K562 (cell line): ENCODE results near the gene PYROXD2. TPM values are rescaled to one million over a fixed set of nuclear protein-coding genes. Genes with fewer than 3 reads are reported as not detected.

Source experiments
- ATAC-seq: fragments of 200-7000 bp; cut with Tn5 transposase; 3 replicates; pipeline ENCODE4 v1.9.1; 2020; ENCODE audit warnings: moderate library complexity
- BruUV-seq: library from RNA; stranded (reverse); fragments of 400-500 nt; replicated peaks from 2 replicates; lab custom pipeline; 2021; lab: Mats Ljungman, UMichigan
- CTCF ChIA-PET: fragments of 300-600 bp; formaldehyde crosslinking; extraction: SDS; loops from one replicate; lab custom pipeline; 2021; ENCODE audit warnings: low intra/inter-chr PET ratio; lab: Yijun Ruan, JAX
- POLR2A ChIA-PET: fragments of 300-600, 350-650 bp; sonication (Branson Sonifier 250); formaldehyde crosslinking; extraction: SDS; loops from one replicate; lab custom pipeline; 2021; ENCODE audit warnings: antibody characterized with exemption, inconsistent platforms; lab: Yijun Ruan, JAX
- DNase-seq, 4 experiments: peaks; one replicate each; pipeline versions ENCODE4 v3.0.0 to v3.0.0-alpha.2; 2011 to 2018; ENCODE audit warnings: low spot score in 3 of 4, mixed read lengths in 3 of 4; ENCODE audit errors: extremely low read depth in 1 of 4
- FAIRE-seq: peaks from 2 replicates; lab custom pipeline; 2011; peaks lifted over from hg19 to GRCh38; lab: Jason Lieb, UNC
- H2AFZ ChIP-seq: 2 replicates; pipeline ENCODE4 v1.6.0; 2011; ENCODE audit warnings: low read depth, low read length, control low read depth, inconsistent platforms
- H3K27ac ChIP-seq: fragments of 200-600 bp; 3 replicates; pipeline ENCODE4 v1.8.0; 2011; ENCODE audit warnings: low read depth, mild to moderate bottlenecking, control low read depth, inconsistent platforms, low read length, moderate library complexity, mixed read lengths; ENCODE audit errors: extremely low read depth
- H3K27me3 ChIP-seq, 2 experiments: fragments of 300-600 bp in 1 of 2; 2 replicates in 1 of 2; 3 replicates in 1 of 2; pipeline versions ENCODE4 v1.6.0 to v1.8.0; 2011; ENCODE audit warnings: inconsistent platforms in 2 of 2, low read length in 2 of 2, mild to moderate bottlenecking in 1 of 2, mixed read lengths in 1 of 2, moderate library complexity in 1 of 2; ENCODE audit not compliant: control insufficient read depth in 2 of 2, insufficient read depth in 2 of 2
- H3K36me3 ChIP-seq: fragments of 300-600 bp; 3 replicates; pipeline ENCODE4 v1.8.0; 2011; ENCODE audit warnings: mild to moderate bottlenecking, low read length, inconsistent platforms; ENCODE audit not compliant: control insufficient read depth, insufficient read depth
- H3K4me1 ChIP-seq, 2 experiments: fragments of 200-600 bp in 1 of 2; replicated peaks in 1 of 2; 2 replicates in 1 of 2; 3 replicates in 1 of 2; pipeline versions ENCODE4 v1.5.1 to v1.8.0; 2011; ENCODE audit warnings: inconsistent platforms in 2 of 2, low read length in 2 of 2, mild to moderate bottlenecking in 1 of 2, mixed read lengths in 1 of 2, moderate library complexity in 1 of 2; ENCODE audit not compliant: control insufficient read depth in 2 of 2, insufficient read depth in 2 of 2
- H3K4me2 ChIP-seq: 2 replicates; pipeline ENCODE4 v1.6.1; 2011; ENCODE audit warnings: low read length, control low read depth, inconsistent platforms, mixed read lengths; ENCODE audit not compliant: insufficient read depth
- H3K4me3 ChIP-seq: fragments of 200-600 bp; sonication (generic), shearing (Covaris generic); 2 replicates; pipeline ENCODE4 v1.5.1; 2016; ENCODE audit warnings: control low read depth, inconsistent platforms
- H3K79me2 ChIP-seq: fragments of 200-600 bp; 3 replicates; pipeline ENCODE4 v1.8.0; 2011; ENCODE audit warnings: low read length, inconsistent platforms; ENCODE audit not compliant: control insufficient read depth, insufficient read depth
- H3K9ac ChIP-seq, 2 experiments: 2 replicates each; pipeline versions ENCODE4 v1.6.0 to v1.6.1; 2011; ENCODE audit warnings: low read depth in 2 of 2, low read length in 2 of 2, control low read depth in 1 of 2, inconsistent platforms in 1 of 2, mild to moderate bottlenecking in 1 of 2, mixed read lengths in 1 of 2; ENCODE audit not compliant: insufficient read depth in 1 of 2
- H3K9me1 ChIP-seq: one replicate; pipeline ENCODE4 v1.6.0; 2011; ENCODE audit warnings: inconsistent platforms, mild to moderate bottlenecking, low read length, moderate library complexity; ENCODE audit not compliant: control insufficient read depth, insufficient read depth
- H3K9me3 ChIP-seq: replicated peaks from 2 replicates; pipeline ENCODE4 v1.5.1; 2011; ENCODE audit warnings: low read depth, low read length, inconsistent platforms; ENCODE audit not compliant: control insufficient read depth, insufficient read depth
- H4K20me1 ChIP-seq: replicated peaks from 2 replicates; pipeline ENCODE4 v1.6.1; 2011; ENCODE audit warnings: low read length, inconsistent platforms, mixed read lengths; ENCODE audit not compliant: control insufficient read depth, insufficient read depth
- CHD7 ChIP-seq: fragments of 200-600 bp; sonication (generic); IDR thresholded peaks from one replicate; pipeline ENCODE4 v1.6.1; 2012; ENCODE audit warnings: mild to moderate bottlenecking, low read depth, low read length, inconsistent platforms
- ETV6 ChIP-seq, 3 experiments: fragments of 150-350 bp in 1 of 3; sonication (generic) in 1 of 3; formaldehyde crosslinking in 1 of 3; IDR thresholded peaks; 2 replicates each; pipeline versions ENCODE4 v1.6.1 to v1.8.0; 2014 to 2022; ENCODE audit warnings: borderline replicate concordance in 2 of 3, low read depth in 2 of 3, antibody characterized with exemption in 1 of 3, low read length in 1 of 3, mild to moderate bottlenecking in 1 of 3, missing genetic modification reagents in 1 of 3
- GTF2A2 ChIP-seq: IDR thresholded peaks from 2 replicates; pipeline ENCODE4 v1.6.1; 2016; ENCODE audit warnings: mild to moderate bottlenecking, missing genetic modification characterization, missing compliant biosample characterization
- MAX ChIP-seq: sonication (generic); formaldehyde crosslinking; IDR thresholded peaks from 2 replicates; pipeline ENCODE4 v1.9.0; 2022; ENCODE audit warnings: mild to moderate bottlenecking, missing genetic modification reagents
- MTA3 ChIP-seq: fragments of 450-650 bp; formaldehyde crosslinking; IDR thresholded peaks from 2 replicates; pipeline ENCODE4 v1.6.1; 2017; ENCODE audit warnings: mild to moderate bottlenecking, borderline replicate concordance
- POLR2H ChIP-seq: IDR thresholded peaks from 2 replicates; pipeline ENCODE4 v1.6.1; 2016; ENCODE audit warnings: missing genetic modification characterization, low read depth, mild to moderate bottlenecking, control low read depth, missing compliant biosample characterization, moderate library complexity
- ZNF12 ChIP-seq: sonication (generic); formaldehyde crosslinking; IDR thresholded peaks from 2 replicates; pipeline ENCODE4 v1.4.0; 2020; ENCODE audit warnings: mild to moderate bottlenecking, missing genetic modification reagents
- WGBS: fragments of 100-300 bp; shearing (Covaris generic); methylation state at CpG from one replicate; pipeline ENCODE4 v1.1.6; 2016; ENCODE audit warnings: low coverage, mixed read lengths; ENCODE audit not compliant: insufficient coverage; ENCODE audit errors: missing lambda C conversion rate; 5-methylcytosine and 5-hydroxymethylcytosine counted together
- in situ Hi-C: fragments of 300-500 bp; cut with MboI; formaldehyde crosslinking; loops from 4 replicates; pipeline ENCODE4 v1.15.0; 2018; ENCODE audit warnings: inconsistent platforms, mixed read lengths
- intact Hi-C: fragments of 100-400 bp; cut with micrococcal nuclease; formaldehyde crosslinking; loops from 2 replicates; pipeline ENCODE4 v1.14.2; 2022
- polyA plus RNA-seq, 8 experiments: library from polyadenylated mRNA; depleted of rRNA in 4 of 8; stranded (reverse) in 5 of 8; unstranded in 3 of 8; fragments of >200 nt; fragmentation: Nextera tagmentation in 2 of 8; fragmentation: Illumina TruSeq in 1 of 8; extraction: Ambion mirVana in 2 of 8; extraction: Trizol in 1 of 8; gene quantifications; 2 replicates each; pipeline versions ENCODE4 v1.2.1 to v1.2.3, GENCODE V29; 2011 to 2014; ENCODE audit warnings: inconsistent platforms in 1 of 8, missing spikeins in 1 of 8
- total RNA-seq, 7 experiments: library from RNA; depleted of rRNA in 6 of 7; stranded (reverse); fragments of >200 nt in 6 of 7; fragmentation: Illumina TruSeq in 2 of 7; extraction: Trizol in 2 of 7; gene quantifications; 2 replicates each; pipeline versions ENCODE4 v1.2.1 to v1.2.3, GENCODE V29; 2011 to 2021; ENCODE audit warnings: low replicate concordance in 1 of 7
- TF ChIP-seq, protein P1 (sequence below): fragments of 250-450 bp; sonication (Bioruptor Pico); IDR thresholded peaks from 2 replicates; pipeline ENCODE4 v1.8.0; 2021; ENCODE audit warnings: moderate library complexity, mild to moderate bottlenecking, inconsistent platforms
- TF ChIP-seq, protein P2 (sequence below): fragments of 450-650 bp; formaldehyde crosslinking; conservative IDR thresholded peaks from 2 replicates; pipeline ENCODE4 v1.4.0; 2022; ENCODE audit warnings: mild to moderate bottlenecking, missing genetic modification characterization

The PYROXD2 gene
- total and polyA plus RNA-seq, 9 of the 15 experiments (the other 6 are each of a cell fraction or from before 2014, with no cell fraction given) = 0.14 to 1.4 (median 0.58) TPM

DNA sequence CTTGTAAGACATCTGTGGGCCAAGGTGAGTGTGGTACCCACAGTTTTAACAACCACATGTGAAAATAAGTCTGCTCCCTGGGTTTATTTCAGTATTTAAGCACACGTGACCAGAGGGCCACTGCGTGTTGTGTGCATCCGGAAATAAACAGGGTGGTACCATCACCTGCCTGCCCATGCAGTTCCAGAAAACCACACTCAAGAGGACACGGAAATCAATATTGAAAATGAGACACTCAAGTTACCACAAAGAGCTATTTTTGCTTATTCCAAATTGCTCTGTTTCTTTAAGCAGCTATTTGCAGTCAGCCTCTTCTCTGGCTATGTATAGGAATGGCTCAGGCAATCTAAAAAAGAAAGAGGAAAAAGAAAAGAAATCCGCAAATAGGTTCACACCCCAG is 75.2 kb downstream of the PYROXD2 start:
- no peak overlapping the region for H2AFZ ChIP-seq
- TF ChIP-seq MAX (no peak), POLR2H (tag) (no peak), ZNF12 (CRISPR knock-in tag) (no peak), ETV6 (IDR thresholded peaks at IDR 0.05; ENCODE audit: borderline replicate concordance in 1 of 2, low read depth in 2 of 2, low read length in 1 of 2) (no peak), ETV6 (CRISPR knock-in tag; IDR thresholded peaks at IDR 0.05; ENCODE audit: borderline replicate concordance) (no peak), CHD7 (no peak), GTF2A2 (tag) (no peak), MTA3 (no peak)
- TF ChIP-seq, protein P1, sequence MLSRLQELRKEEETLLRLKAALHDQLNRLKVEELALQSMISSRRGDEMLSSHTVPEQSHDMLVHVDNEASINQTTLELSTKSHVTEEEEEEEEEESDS (CRISPR knock-in tag) = no peak
- TF ChIP-seq, protein P2, sequence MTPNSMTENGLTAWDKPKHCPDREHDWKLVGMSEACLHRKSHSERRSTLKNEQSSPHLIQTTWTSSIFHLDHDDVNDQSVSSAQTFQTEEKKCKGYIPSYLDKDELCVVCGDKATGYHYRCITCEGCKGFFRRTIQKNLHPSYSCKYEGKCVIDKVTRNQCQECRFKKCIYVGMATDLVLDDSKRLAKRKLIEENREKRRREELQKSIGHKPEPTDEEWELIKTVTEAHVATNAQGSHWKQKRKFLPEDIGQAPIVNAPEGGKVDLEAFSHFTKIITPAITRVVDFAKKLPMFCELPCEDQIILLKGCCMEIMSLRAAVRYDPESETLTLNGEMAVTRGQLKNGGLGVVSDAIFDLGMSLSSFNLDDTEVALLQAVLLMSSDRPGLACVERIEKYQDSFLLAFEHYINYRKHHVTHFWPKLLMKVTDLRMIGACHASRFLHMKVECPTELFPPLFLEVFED (CRISPR knock-in tag) = no peak

More for the DNA sequence above, 75.2 kb downstream of the PYROXD2 start:
- ATAC-seq (no peak), FAIRE-seq (no peak), DNase-seq (no peak)
- Histone ChIP-seq H3K9ac (no peak overlapping the region), H3K4me2 (no peak overlapping the region), H3K9me1 (no peaks in the 10 kb centered on the region), H3K4me3 (no peak overlapping the region), H3K27me3 (peaks cover 5 to 38% of the 10 kb centered on the region in 2 experiments; a peak in 4 of 5 replicates), H3K9me3 (no peaks in the 10 kb centered on the region), H3K79me2 (no peaks in the 10 kb centered on the region), H3K27ac (no peak overlapping the region), H4K20me1 (no peaks in the 10 kb centered on the region), H3K4me1 (no peaks in the 10 kb centered on the region), H3K36me3 (no peaks in the 10 kb centered on the region)
- no TSS peak for BruUV-seq
- intact Hi-C loops (no loop called here), in situ Hi-C loops (no loop called here)
- WGBS = 0% methylated on average over 4 of the region's 5 CpGs
- ChIA-PET CTCF (no interaction called here), POLR2A (no interaction called here)
